ENCODE data around the gene MUSTN1.

DNA sequence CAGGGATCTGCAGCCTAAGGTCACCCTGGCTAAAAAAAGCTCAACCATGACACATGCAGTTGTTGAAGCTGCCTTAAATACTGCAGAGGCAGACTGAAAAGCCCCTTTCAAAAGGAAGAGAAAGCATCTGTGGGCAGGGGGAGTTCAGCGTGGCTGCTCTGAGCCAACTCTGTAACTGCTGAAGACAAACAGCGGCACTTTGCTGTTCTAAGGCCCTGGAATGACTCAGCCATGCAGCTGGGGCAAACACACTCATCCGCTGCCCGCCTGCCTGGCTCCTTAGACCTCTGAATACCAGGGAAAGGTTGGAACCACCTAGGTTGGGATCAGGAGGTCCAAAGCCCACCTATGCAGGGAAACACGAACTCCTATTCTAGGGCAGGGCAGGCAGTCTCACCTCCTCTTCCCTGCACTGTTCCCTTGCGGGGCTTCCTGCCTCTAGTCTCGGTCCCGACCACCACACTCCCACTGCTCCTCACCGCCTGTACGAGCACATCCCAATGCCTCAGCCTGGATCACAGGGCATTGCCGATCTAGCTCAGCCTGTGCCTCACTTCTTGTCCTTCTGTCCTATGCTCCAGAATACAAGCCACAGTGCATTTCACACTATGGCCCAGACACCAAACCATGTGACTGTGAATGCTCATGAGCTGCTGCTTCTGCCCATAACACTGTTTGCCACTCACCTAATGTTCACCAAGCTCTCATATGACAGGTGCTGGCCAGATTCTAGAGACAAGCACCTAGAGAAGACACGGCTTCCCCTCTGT lies 6.6 kb upstream of the MUSTN1 start:
- TF ChIP-seq, protein P1, sequence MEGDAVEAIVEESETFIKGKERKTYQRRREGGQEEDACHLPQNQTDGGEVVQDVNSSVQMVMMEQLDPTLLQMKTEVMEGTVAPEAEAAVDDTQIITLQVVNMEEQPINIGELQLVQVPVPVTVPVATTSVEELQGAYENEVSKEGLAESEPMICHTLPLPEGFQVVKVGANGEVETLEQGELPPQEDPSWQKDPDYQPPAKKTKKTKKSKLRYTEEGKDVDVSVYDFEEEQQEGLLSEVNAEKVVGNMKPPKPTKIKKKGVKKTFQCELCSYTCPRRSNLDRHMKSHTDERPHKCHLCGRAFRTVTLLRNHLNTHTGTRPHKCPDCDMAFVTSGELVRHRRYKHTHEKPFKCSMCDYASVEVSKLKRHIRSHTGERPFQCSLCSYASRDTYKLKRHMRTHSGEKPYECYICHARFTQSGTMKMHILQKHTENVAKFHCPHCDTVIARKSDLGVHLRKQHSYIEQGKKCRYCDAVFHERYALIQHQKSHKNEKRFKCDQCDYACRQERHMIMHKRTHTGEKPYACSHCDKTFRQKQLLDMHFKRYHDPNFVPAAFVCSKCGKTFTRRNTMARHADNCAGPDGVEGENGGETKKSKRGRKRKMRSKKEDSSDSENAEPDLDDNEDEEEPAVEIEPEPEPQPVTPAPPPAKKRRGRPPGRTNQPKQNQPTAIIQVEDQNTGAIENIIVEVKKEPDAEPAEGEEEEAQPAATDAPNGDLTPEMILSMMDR (conservative IDR thresholded peaks at IDR 0.05; ENCODE audit: low read length): no peak
- TF ChIP-seq EZH2phosphoT487 (IDR thresholded peaks at IDR 0.05; ENCODE audit: borderline replicate concordance): no peak
